GM20000 (cell line): ENCODE results near the gene GPR142.

Experiments used
- DNase-seq: peaks from one replicate; pipeline ENCODE4 v3.0.0; 2012; ENCODE audit warnings: low spot score
- TF ChIP-seq, protein P1 (sequence below): IDR thresholded peaks from 2 replicates; pipeline ENCODE4 v1.5.1; 2012; ENCODE audit warnings: mild to moderate bottlenecking, control low read depth; ENCODE audit errors: extremely low read depth, missing control alignments

Gene GPR142

DNA sequence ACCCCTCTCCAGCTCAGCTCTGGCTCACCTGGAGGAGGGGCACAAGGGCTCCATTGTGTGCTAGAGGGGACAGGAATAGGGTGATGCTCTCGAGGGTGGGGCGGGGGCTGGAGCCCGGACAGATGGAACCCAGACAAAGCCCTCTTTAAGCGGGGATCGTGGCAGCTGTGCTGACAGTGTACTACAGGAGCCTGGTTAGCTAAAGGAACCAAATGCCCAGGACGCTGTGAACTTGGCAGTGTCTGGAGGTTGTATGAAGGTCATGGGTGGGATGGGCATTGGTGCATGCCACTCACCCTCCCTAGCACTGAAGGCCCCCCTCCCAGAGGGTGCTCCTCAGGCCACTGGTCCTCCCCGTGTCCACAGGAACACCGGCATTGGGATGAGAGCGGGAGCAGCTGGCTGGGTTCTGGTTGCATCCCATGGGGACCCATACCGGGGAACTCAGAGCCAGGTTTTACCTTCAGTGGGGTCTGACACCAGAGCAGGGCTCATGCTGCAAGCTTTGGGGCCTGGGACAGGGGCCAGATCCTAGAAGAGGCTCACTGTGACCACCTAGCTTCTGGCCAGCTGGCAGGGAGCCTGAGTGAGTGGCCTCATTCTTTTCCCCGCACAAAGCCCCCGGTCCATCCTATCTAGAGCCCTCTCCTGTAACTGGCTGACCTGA is 29.3 kb upstream of the GPR142 start:
- TF ChIP-seq, protein P1, sequence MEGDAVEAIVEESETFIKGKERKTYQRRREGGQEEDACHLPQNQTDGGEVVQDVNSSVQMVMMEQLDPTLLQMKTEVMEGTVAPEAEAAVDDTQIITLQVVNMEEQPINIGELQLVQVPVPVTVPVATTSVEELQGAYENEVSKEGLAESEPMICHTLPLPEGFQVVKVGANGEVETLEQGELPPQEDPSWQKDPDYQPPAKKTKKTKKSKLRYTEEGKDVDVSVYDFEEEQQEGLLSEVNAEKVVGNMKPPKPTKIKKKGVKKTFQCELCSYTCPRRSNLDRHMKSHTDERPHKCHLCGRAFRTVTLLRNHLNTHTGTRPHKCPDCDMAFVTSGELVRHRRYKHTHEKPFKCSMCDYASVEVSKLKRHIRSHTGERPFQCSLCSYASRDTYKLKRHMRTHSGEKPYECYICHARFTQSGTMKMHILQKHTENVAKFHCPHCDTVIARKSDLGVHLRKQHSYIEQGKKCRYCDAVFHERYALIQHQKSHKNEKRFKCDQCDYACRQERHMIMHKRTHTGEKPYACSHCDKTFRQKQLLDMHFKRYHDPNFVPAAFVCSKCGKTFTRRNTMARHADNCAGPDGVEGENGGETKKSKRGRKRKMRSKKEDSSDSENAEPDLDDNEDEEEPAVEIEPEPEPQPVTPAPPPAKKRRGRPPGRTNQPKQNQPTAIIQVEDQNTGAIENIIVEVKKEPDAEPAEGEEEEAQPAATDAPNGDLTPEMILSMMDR = no peak
- DNase-seq = no peak

DNA sequence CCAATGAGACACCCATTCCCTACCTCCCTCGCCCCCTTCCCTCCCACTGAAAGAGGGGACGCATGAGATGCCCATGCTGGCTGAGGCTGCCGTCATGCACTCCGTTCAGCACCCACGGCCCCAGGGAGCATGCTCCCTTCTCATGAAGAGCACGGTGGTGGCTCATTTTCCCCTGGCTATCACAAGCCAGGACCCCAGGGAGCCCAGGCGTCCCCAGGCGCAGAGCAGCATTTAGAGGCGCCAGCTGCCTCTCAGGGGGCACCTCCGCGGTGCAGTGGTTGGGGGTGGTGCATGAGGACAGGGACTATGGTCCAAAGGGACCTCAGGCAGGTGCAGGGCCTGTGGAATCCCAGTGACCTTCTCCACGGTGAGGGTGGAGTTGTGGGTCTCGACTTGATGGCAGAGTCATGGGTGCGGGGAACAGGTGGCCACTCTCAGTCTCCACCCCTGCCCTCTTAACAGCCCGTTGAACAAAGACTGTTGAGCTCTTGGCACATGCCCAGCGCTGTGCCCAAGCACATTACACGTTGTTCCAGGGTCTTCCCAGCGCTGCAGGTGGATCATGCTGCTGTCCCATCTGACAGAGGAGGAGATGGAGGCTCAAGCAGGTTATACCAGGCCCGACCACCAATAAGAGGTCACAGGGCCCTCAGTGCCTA is 27.6 kb upstream of the GPR142 start:
- TF ChIP-seq, protein P1 = no peak
- DNase-seq = no peak

DNA sequence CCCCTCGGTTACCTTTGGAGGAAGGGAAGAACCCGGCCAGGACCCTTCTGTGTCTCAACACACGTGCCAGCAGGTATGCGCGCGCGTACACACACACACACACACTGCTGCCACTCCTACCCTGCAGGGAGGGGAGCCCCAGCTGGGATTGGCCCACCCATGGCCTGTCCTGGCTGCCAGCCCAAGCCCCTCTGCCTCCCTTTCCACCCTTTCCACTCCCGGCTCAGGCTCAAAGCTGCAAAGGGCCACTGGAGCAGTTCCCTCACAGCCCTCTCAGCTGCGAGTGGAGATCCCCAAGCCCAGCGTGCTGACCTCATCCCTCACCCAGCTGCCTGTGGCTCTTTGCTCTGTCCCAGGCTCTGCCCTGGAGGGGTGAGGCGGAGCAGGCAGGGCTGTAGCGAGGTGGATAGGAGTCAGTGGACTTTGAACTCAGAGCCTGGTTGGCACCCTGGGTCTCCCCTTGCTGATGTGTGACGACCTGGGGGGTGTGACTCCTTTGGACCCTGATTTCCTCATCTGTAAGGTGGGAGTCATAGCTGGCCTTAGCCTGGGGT is 26.8 kb upstream of the GPR142 start:
- no peak for DNase-seq
- TF ChIP-seq, protein P1 = no peak

DNA sequence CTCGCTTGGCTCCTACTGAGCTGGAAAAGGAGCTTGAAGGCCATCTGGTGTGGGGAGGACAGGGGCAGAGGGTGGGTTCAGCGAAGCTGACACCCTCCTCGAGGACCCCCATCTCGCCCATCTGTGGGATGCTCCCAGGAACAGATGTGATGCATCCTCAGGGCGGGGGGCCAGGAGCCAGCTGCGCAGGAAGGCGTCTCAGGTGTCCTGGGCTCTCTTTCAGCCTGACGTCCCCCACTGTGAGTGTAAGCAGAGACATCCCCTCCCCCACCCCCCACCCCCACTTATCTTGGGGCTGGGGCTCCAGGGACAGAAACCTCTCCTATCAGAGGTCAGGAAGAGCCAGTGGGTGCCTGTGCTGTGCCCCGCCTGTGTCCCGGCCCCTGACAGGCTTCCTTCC is 25.1 kb upstream of the GPR142 start:
- no peak for DNase-seq
- TF ChIP-seq, protein P1 = no peak

DNA sequence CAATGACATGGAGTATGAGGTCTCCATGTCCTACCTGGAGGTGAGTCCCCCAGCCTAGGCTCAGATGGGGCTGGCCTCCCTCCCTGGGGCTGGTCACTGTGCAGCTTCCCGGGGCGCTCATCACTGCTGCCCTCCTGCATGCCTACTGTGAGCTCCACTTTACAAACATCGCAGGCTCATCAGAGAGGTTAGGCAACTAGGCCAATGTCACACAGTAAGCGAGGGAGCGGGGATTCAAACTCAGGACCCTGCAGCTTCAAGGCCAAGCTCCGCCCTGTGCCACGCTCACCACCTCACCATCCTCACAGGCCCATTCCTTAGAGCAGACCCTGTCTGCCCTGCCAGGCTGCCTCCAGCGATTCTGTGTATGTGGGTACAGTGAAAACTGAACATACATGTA is 24.2 kb upstream of the GPR142 start:
- TF ChIP-seq, protein P1 = no peak
- DNase-seq = no peak

DNA sequence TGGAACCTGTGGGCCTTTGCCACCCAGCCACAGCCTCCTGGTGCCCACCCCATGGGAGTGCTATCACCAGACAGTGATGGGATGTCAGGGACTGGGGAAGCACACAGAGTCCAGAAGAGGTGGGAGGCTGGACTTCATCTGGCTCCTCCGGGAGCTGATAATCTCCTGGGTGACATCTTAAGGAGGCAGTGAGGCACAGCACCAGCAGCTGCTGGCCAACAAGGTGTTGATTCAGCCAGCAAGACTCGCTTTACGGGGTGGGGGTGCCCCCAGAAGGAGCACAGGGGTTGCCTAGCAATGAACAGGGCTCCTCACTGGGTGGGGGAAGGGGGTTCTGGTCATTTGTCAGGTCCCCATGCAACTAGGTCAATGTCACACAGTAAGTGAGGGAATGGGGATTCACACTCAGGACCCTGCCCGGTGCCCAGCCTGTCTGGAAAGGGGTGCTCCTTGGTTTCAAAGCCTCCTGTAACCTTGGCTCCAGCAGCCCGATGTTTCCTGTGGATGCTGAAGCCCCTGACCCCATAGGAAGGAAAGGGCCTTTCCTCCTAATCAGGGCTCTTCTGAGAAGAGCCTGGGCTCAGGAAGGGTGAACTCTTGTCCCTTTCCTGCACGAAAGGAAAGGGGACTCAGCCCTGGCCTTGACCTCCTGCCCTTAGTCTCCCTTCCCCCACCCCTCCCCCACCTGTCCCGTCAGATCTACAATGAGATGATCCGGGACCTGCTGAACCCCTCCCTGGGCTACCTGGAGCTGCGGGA is 23.6 kb upstream of the GPR142 start:
- TF ChIP-seq, protein P1 = no peak
- DNase-seq = no peak

DNA sequence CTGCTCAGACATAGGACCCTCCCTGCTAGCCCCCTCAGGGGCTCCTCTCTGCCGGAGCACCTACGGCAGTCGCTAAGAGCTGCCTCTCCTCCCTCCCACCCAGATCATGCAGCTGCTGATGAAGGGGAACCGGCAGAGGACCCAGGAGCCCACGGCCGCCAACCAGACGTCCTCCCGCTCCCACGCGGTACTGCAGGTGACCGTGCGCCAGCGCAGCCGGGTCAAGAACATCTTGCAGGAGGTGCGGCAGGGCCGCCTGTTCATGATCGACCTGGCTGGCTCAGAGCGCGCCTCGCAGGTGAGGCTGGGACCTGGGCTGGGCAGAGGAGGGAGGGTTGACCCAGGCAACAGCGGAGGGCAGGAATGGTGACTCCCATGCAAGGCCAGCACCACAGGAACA is 22.6 kb upstream of the GPR142 start:
- DNase-seq = no peak
- TF ChIP-seq, protein P1 = no peak
